Measurements from ENCODE around the gene NSD1.

DNA sequence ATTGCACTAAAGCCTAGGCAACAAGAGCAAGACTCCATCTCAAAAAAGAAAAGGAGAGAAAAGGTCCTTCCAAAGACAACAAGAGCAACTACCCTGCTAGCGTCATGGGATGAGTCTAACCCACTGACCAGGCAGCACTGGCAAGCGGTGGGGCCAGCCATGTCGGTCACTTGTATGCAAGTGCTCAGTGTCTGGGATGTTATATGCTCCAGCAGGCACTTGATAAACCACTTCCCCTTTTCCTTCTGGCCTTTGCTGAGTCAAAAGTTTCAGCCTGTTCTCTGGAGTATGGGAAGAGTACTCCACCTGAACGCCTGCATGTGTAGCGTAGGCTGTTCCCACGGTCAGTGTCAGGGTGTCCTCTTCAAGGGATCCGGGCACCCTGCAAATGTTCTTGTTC lies 187.3 kb downstream of the NSD1 start:
- TF ChIP-seq, protein P1, sequence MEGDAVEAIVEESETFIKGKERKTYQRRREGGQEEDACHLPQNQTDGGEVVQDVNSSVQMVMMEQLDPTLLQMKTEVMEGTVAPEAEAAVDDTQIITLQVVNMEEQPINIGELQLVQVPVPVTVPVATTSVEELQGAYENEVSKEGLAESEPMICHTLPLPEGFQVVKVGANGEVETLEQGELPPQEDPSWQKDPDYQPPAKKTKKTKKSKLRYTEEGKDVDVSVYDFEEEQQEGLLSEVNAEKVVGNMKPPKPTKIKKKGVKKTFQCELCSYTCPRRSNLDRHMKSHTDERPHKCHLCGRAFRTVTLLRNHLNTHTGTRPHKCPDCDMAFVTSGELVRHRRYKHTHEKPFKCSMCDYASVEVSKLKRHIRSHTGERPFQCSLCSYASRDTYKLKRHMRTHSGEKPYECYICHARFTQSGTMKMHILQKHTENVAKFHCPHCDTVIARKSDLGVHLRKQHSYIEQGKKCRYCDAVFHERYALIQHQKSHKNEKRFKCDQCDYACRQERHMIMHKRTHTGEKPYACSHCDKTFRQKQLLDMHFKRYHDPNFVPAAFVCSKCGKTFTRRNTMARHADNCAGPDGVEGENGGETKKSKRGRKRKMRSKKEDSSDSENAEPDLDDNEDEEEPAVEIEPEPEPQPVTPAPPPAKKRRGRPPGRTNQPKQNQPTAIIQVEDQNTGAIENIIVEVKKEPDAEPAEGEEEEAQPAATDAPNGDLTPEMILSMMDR (IDR thresholded peaks at IDR 0.05; ENCODE audit: control extremely low read depth in 1 of 3, insufficient read depth in 1 of 3, low read depth in 1 of 3, low read length in 3 of 3) = no peak
- TF ChIP-seq SRF (IDR thresholded peaks at IDR 0.05; ENCODE audit: low read depth, low read length) (no peak), RAD21 (IDR thresholded peaks at IDR 0.05 in 1 of 2, conservative IDR thresholded peaks at IDR 0.05 in 1 of 2; ENCODE audit: low read depth in 2 of 2, low read length in 2 of 2) (no peak), CBX5 (IDR thresholded peaks at IDR 0.05; ENCODE audit: low read depth, low read length) (no peak), SUZ12 (IDR thresholded peaks at IDR 0.05; ENCODE audit: low read length) (no peak), TAF1 (IDR thresholded peaks at IDR 0.05; ENCODE audit: low read depth, low read length) (no peak), NRF1 (IDR thresholded peaks at IDR 0.05; ENCODE audit: low read depth, low read length) (no peak), TCF12 (IDR thresholded peaks at IDR 0.05; ENCODE audit: low read depth, low read length) (no peak), POLR2A (IDR thresholded peaks at IDR 0.05; ENCODE audit: control extremely low read depth in 1 of 2, low read depth in 2 of 2, low read length in 2 of 2) (no peak), RNF2 (IDR thresholded peaks at IDR 0.05; ENCODE audit: borderline replicate concordance, low read depth, low read length, missing control alignments, poor library complexity, severe bottlenecking) (no peak), MAFK (IDR thresholded peaks at IDR 0.05; ENCODE audit: low read depth, low read length) (no peak), SP4 (IDR thresholded peaks at IDR 0.05; ENCODE audit: low read length) (no peak)
- TF ChIP-seq, protein P2, sequence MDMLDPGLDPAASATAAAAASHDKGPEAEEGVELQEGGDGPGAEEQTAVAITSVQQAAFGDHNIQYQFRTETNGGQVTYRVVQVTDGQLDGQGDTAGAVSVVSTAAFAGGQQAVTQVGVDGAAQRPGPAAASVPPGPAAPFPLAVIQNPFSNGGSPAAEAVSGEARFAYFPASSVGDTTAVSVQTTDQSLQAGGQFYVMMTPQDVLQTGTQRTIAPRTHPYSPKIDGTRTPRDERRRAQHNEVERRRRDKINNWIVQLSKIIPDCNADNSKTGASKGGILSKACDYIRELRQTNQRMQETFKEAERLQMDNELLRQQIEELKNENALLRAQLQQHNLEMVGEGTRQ (IDR thresholded peaks at IDR 0.05; ENCODE audit: low read length) = no peak
- TF ChIP-seq, protein P3, sequence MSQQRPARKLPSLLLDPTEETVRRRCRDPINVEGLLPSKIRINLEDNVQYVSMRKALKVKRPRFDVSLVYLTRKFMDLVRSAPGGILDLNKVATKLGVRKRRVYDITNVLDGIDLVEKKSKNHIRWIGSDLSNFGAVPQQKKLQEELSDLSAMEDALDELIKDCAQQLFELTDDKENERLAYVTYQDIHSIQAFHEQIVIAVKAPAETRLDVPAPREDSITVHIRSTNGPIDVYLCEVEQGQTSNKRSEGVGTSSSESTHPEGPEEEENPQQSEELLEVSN (IDR thresholded peaks at IDR 0.05) = no peak
